ENCODE measurements around the gene PRKN.

GRCh38 chr6:162109480-162110050 lies 618.0 kb downstream of the PRKN start:
- TF ChIP-seq POLR2AphosphoS5 (IDR thresholded peaks at IDR 0.05) (no peak), CTCF (IDR thresholded peaks at IDR 0.05) (no peak), POLR2A (IDR thresholded peaks at IDR 0.05) (no peak), EP300 (IDR thresholded peaks at IDR 0.05; ENCODE audit: low read depth) (no peak)
